HUES48 (cell line): ENCODE results near the gene ST7L.
A peak's percentile ranks its signal among the peaks of the same experiment; 100 is the strongest.

Experiments used
- H3K27ac ChIP-seq: one replicate; pipeline ENCODE4 v1.7.0; 2013; ENCODE audit warnings: low read depth, low read length, inconsistent platforms
- H3K27me3 ChIP-seq: 2 replicates; pipeline ENCODE4 v1.6.1; 2013; ENCODE audit warnings: mild to moderate bottlenecking, low read length; ENCODE audit not compliant: control insufficient read depth, insufficient read depth
- H3K36me3 ChIP-seq: 2 replicates; pipeline ENCODE4 v1.6.1; 2013; ENCODE audit warnings: low read length; ENCODE audit not compliant: control insufficient read depth, insufficient read depth
- H3K4me1 ChIP-seq: 2 replicates; pipeline ENCODE4 v1.6.1; 2013; ENCODE audit warnings: mild to moderate bottlenecking, low read length; ENCODE audit not compliant: control insufficient read depth, insufficient read depth
- H3K4me3 ChIP-seq: 2 replicates; pipeline ENCODE4 v1.5.1; 2013; ENCODE audit warnings: mild to moderate bottlenecking, low read depth, low read length
- H3K9ac ChIP-seq: 2 replicates; pipeline ENCODE4 v1.6.1; 2013; ENCODE audit warnings: mild to moderate bottlenecking, low read depth, low read length, moderate library complexity
- H3K9me3 ChIP-seq: 2 replicates; pipeline ENCODE4 v1.6.1; 2013; ENCODE audit warnings: low read length; ENCODE audit not compliant: control insufficient read depth, insufficient read depth

ST7L gene

DNA sequence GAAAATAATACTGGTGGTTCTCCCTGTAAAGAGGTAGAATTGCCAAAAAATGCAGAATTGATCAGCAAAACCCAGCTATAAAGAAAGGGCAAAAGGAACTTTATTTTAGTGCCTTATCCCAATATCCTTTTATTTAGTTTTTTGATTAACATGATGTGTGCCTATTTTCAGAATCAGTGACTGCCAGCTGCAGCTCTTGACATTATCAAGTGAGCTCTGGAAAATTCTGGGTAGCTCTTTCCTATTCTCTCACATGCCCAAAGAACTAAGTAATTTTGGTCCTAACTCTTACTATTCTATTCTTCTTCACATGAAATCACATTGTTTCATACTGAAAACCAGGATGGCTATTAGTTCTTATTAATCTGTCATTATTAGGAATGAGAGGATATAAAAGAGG lies 88.1 kb downstream of the ST7L start:
- no peaks in the 10 kb centered on the region for H3K27me3 ChIP-seq
- peaks cover 15% of the 10 kb centered on the region for H3K4me1 ChIP-seq
- H3K9ac ChIP-seq = no peak overlapping the region
- H3K4me3 ChIP-seq = no peak overlapping the region
- no peaks in the 10 kb centered on the region for H3K9me3 ChIP-seq
- no peaks in the 10 kb centered on the region for H3K36me3 ChIP-seq
- H3K27ac ChIP-seq = no peak overlapping the region

DNA sequence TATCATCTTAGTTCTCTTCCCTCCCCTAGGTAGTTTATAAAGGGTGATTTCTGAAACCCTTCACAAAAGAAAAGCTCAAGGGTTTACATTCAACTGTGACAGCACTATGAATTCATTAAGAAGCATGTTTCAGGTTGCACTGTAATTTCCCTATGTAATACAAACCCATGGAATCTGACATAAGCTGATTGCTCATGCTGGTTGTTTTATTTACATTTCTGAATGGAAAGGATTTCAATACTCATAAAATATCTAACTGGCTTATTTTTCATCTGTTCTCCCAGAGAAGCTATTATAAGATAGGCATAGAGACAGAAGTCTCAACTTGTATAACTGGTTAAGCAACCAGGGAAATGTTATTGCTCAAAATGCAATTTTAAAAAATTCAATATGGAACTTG lies 89.6 kb downstream of the ST7L start:
- H3K27me3 ChIP-seq = no peaks in the 10 kb centered on the region
- no peak overlapping the region for H3K9ac ChIP-seq
- H3K4me3 ChIP-seq = no peak overlapping the region
- peaks cover 26% of the 10 kb centered on the region for H3K4me1 ChIP-seq
- H3K9me3 ChIP-seq = no peaks in the 10 kb centered on the region
- no peaks in the 10 kb centered on the region for H3K36me3 ChIP-seq
- no peak overlapping the region for H3K27ac ChIP-seq

DNA sequence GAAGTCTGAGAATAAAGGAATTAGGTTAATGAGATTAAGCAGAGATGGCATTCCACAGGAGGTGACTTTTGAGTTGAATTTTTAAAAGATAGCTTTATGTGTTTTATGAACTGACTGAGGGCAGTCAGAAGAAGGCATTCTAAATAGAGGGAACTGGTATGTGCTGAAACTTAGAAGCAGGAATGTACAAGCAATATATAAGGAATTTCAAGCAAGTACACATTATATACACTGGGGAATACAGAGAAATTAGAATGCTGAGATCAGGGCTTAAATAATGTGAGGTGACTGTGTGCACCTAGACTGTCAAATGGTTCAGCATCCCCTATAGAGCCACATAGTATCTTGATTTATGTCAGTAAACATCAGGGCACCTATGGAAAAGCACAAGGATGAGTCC lies 90.9 kb downstream of the ST7L start:
- Histone ChIP-seq H3K27me3 (no peaks in the 10 kb centered on the region), H3K36me3 (no peaks in the 10 kb centered on the region), H3K9ac (no peak overlapping the region), H3K4me1 (peaks cover 32% of the 10 kb centered on the region), H3K9me3 (no peaks in the 10 kb centered on the region), H3K27ac (no peak overlapping the region), H3K4me3 (no peak overlapping the region)

DNA sequence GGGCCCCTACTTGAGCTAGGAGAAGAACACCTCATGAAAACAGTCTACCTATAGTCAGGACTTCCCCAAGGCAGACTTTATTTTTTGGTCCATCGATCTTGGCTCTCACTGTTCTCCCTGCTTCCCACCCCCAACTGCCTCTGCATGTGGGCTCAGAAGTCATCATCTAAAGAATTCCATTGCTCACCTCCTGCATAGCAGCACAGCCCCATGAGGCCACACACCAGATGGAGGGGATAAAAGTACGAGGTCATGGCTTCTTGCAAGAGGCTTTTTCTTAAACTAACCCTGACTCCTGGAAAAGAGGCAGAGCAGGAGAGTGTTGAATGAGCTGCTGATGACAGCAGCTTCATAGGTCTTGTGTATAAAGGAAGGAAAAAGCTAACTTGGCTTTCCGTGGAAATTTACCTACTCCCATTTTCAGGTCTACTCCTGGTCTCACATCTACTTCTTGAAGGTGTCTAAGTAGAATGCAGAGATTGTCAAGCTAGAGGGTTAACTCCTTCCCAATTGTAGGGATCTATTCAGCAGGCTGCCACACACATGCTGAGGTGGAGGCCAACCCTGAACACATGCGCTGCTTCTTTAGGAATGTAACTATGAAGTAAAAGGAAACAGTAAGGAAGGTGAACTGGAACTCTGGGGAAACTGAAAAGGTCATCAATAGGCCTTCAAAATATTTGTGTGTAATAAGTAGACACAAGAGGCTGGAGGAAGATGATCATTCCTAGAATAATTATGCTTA lies 91.5 kb downstream of the ST7L start:
- no peaks in the 10 kb centered on the region for H3K36me3 ChIP-seq
- peaks cover 36% of the 10 kb centered on the region for H3K4me1 ChIP-seq
- no peaks in the 10 kb centered on the region for H3K27me3 ChIP-seq
- H3K9ac ChIP-seq = no peak overlapping the region
- H3K4me3 ChIP-seq = no peak overlapping the region
- H3K9me3 ChIP-seq = no peaks in the 10 kb centered on the region
- H3K27ac ChIP-seq = peak overlapping the region; percentile 46

DNA sequence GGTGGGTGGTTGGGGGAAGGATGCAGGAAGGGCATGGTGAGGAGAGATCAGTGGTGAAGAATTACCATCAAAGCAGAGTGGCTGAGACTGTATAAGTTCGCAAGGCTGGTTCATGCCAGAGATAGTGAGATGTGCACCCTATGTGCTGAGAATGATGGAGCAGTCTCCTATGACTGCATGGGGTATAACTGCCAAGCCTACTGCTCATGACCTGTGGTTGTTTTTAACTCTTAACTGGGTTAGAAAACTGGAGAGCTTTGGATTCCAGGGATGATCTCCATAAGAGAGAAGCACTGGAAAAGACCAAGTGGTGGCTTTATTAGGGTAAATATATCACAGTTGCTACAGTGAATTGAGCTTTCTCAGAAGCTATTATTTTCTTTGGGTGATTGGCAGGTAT lies 94.0 kb downstream of the ST7L start:
- H3K27ac ChIP-seq = peak overlapping the region; percentile 70
- no peak overlapping the region for H3K4me3 ChIP-seq
- H3K4me1 ChIP-seq = peaks cover 36% of the 10 kb centered on the region

DNA sequence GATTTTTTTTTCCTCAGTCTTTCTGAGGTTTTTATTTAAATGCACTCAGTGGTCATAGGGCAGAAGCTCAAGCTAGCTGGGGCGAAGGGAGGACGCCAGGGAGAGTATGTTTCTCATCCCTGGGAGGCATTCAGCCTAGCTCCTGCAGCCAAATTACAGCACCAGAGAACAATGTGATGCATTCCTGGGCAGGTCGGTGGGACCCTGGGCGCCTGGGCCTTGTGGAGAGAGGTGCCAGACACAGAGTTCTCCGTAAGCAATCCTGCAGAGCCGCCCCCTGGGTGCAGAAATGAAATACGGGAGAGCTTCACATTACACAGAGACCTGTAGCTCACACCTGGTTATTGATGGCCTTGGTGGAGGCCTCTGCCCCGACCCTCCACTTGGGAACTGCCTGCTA lies 94.7 kb downstream of the ST7L start:
- Histone ChIP-seq H3K9me3 (no peaks in the 10 kb centered on the region), H3K4me1 (peaks cover 36% of the 10 kb centered on the region), H3K27me3 (no peaks in the 10 kb centered on the region), H3K9ac (no peak overlapping the region), H3K27ac (peak overlapping the region; percentile 70), H3K36me3 (no peaks in the 10 kb centered on the region), H3K4me3 (no peak overlapping the region)

More for the DNA sequence above, 94.0 kb downstream of the ST7L start:
- no peaks in the 10 kb centered on the region for H3K27me3 ChIP-seq
- no peaks in the 10 kb centered on the region for H3K9me3 ChIP-seq
- no peaks in the 10 kb centered on the region for H3K36me3 ChIP-seq
- H3K9ac ChIP-seq = no peak overlapping the region

DNA sequence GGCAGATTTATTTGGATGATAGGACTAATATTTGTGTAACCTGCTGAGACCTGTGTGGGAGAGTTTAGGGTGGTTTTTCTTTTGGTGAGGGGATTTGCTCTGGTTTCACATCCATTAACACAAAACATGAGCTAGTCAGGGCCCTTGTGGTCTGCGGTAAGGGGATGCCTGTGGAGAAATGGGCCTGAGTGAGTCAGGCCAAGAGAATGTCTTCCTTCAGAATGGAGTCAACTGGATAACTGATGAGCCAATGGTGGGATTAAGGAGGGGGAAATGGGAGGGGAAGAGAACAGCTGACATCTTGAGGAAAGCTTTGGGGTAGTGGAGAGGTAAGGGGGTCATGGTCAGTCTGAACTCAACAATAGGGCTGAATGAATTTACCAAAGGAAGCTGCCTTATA lies 96.3 kb downstream of the ST7L start:
- Histone ChIP-seq H3K27ac (peak overlapping the region; percentile 56), H3K9me3 (no peaks in the 10 kb centered on the region), H3K4me1 (peaks cover 32% of the 10 kb centered on the region), H3K27me3 (no peaks in the 10 kb centered on the region), H3K4me3 (no peak overlapping the region), H3K9ac (no peak overlapping the region), H3K36me3 (no peaks in the 10 kb centered on the region)

DNA sequence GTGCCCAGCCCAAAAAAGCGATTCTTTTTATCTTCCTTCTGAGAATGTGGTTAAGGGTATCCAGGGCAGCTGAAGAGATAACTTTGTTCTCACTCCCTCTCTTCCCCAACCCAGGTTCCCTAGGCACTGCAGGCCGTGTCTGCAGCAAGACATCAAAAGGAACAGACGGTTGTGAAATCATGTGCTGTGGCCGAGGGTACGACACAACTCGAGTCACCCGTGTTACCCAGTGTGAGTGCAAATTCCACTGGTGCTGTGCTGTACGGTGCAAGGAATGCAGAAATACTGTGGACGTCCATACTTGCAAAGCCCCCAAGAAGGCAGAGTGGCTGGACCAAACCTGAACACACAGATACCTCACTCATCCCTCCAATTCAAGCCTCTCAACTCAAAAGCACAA lies 98.8 kb downstream of the ST7L start:
- H3K27ac ChIP-seq = no peak overlapping the region
- H3K36me3 ChIP-seq = no peaks in the 10 kb centered on the region
- no peaks in the 10 kb centered on the region for H3K9me3 ChIP-seq
- peaks cover 21% of the 10 kb centered on the region for H3K4me1 ChIP-seq
- no peak overlapping the region for H3K4me3 ChIP-seq
- H3K9ac ChIP-seq = no peak overlapping the region
- H3K27me3 ChIP-seq = no peaks in the 10 kb centered on the region

DNA sequence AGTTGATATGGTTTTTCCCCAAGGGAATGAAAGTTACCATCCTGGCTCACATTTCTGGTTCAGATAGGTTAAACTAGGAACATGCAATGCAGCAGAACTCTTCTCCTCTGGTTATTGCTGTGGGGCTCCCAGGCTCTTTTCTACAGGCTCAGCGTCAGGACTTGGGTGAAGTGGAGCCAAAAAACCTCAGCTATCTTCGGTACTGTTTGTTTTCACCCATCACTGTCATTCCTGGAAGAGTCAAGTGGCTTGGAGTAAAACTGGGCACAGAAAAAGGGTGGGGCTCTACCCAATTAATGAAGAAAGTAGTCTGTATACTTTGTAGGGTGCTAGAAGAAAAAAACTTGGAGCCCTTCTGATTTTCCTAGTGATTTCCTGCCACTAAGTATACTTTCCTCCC lies 100.8 kb downstream of the ST7L start:
- H3K27me3 ChIP-seq = no peaks in the 10 kb centered on the region
- peaks cover 7% of the 10 kb centered on the region for H3K4me1 ChIP-seq
- H3K9ac ChIP-seq = no peak overlapping the region
- H3K9me3 ChIP-seq = no peaks in the 10 kb centered on the region
- H3K27ac ChIP-seq = no peak overlapping the region
- H3K36me3 ChIP-seq = no peaks in the 10 kb centered on the region
- H3K4me3 ChIP-seq = no peak overlapping the region

DNA sequence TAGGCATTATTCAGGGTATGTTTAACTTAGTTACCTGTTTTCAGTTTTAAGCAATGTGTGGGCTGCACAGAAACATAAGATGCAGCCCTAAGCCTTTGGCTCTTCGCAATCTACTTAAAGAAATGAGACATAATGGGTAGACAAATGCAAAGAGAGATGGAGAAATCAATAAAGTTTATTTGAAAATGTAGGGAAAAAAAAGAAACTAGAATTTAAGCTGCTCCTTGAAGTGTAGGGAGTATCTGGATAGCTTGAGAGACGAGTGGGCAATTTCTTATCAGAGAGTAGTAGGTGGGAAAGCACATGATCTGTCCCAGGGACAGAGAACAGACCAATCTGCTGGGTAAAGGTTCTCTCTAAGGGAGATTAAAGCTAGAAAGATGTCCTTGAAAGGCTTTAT lies 101.3 kb downstream of the ST7L start:
- no peak overlapping the region for H3K27ac ChIP-seq
- no peaks in the 10 kb centered on the region for H3K36me3 ChIP-seq

DNA sequence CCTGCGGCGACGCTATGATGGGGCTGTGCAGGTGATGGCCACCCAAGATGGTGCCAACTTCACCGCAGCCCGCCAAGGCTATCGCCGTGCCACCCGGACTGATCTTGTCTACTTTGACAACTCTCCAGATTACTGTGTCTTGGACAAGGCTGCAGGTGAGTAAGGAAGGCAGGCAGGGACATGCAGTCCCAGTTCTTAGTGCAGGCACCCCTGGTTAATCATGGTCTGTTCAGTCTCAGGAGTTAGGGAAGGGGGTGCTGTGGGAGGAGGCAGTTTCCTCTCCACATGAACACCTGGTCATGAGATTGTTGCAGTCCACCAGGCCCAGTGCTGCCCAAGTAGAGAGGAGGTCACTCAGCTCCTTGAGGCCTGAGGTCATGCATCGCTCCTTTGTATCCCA lies 101.7 kb downstream of the ST7L start:
- no peak overlapping the region for H3K27ac ChIP-seq
- H3K9ac ChIP-seq = no peak overlapping the region
- H3K9me3 ChIP-seq = no peaks in the 10 kb centered on the region
- H3K36me3 ChIP-seq = no peaks in the 10 kb centered on the region
- H3K4me3 ChIP-seq = no peak overlapping the region
- peaks cover 3% of the 10 kb centered on the region; the same call in 1 of the 2 replicates for H3K4me1 ChIP-seq
- peaks cover 4% of the 10 kb centered on the region; the same call in 1 of the 2 replicates for H3K27me3 ChIP-seq

More for the DNA sequence above, 101.3 kb downstream of the ST7L start:
- no peak overlapping the region for H3K4me3 ChIP-seq
- H3K9ac ChIP-seq = no peak overlapping the region
- H3K4me1 ChIP-seq = peaks cover 3% of the 10 kb centered on the region; the same call in 1 of the 2 replicates
- H3K27me3 ChIP-seq = no peaks in the 10 kb centered on the region
- H3K9me3 ChIP-seq = no peaks in the 10 kb centered on the region
